RWPE2 (cell line): ENCODE results near the gene CIDEC.

ENCODE experiments used
- ATAC-seq: fragments of 200-7000 bp; cut with Tn5 transposase; 3 replicates; pipeline ENCODE4 v1.9.1; 2021; ENCODE audit warnings: low read depth
- DNase-seq: peaks from one replicate; pipeline ENCODE4 v3.0.0-alpha.2; 2020; ENCODE audit warnings: low spot score
- H3K27ac ChIP-seq: fragments of 450-650 bp; 2 replicates; pipeline ENCODE4 v1.5.1; 2017; ENCODE audit warnings: mild to moderate bottlenecking; ENCODE audit not compliant: poor library complexity, severe bottlenecking
- H3K27me3 ChIP-seq: fragments of 250-450 bp; sonication (Bioruptor Pico); 2 replicates; pipeline ENCODE4 v1.5.1; 2021; ENCODE audit warnings: mild to moderate bottlenecking, moderate library complexity; ENCODE audit not compliant: insufficient read depth, poor library complexity, severe bottlenecking
- H3K36me3 ChIP-seq: fragments of 250-450 bp; sonication (Bioruptor Pico); 2 replicates; pipeline ENCODE4 v1.5.1; 2020; ENCODE audit warnings: low read depth, mild to moderate bottlenecking, moderate library complexity
- H3K4me1 ChIP-seq: fragments of 250-450 bp; sonication (Bioruptor Pico); 2 replicates; pipeline ENCODE4 v1.5.1; 2021; ENCODE audit warnings: mild to moderate bottlenecking, moderate library complexity; ENCODE audit not compliant: insufficient read depth, poor library complexity, severe bottlenecking
- H3K4me3 ChIP-seq: fragments of 250-450 bp; sonication (Bioruptor Pico); 2 replicates; pipeline ENCODE4 v1.5.1; 2021; ENCODE audit warnings: mild to moderate bottlenecking, moderate library complexity; ENCODE audit not compliant: severe bottlenecking
- H3K9me3 ChIP-seq: fragments of 250-450 bp; sonication (Bioruptor Pico); 2 replicates; pipeline ENCODE4 v1.5.1; 2021; ENCODE audit warnings: mild to moderate bottlenecking, moderate library complexity; ENCODE audit not compliant: severe bottlenecking
- TF ChIP-seq, protein P1 (sequence below): fragments of 450-650 bp; IDR thresholded peaks from one replicate; pipeline ENCODE4 v1.5.1; 2017; ENCODE audit warnings: mild to moderate bottlenecking, moderate library complexity; ENCODE audit not compliant: poor library complexity, severe bottlenecking

CIDEC gene

DNA sequence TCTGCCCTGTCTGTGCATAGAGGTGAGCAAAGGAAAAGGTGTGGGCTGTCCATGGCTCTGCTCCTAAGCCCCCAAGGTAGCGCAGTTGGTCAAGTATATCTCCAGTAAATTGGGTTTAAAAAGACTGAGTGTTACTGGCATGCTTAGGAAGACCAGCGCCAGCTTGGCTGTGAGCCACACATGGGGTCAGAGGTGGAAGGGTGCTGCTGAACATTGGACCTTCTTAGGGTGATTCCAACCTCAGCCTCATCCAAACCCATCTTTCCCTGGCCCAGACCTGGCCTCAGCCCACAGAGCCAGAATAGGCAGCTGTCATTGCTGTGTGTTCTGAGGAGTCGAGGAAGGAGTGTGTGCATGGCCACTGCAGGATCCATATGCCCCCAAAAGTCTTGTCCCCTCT, 28.2 kb upstream of the CIDEC start:
- H3K4me1 ChIP-seq: peaks cover 8% of the 10 kb centered on the region
- TF ChIP-seq, protein P1, sequence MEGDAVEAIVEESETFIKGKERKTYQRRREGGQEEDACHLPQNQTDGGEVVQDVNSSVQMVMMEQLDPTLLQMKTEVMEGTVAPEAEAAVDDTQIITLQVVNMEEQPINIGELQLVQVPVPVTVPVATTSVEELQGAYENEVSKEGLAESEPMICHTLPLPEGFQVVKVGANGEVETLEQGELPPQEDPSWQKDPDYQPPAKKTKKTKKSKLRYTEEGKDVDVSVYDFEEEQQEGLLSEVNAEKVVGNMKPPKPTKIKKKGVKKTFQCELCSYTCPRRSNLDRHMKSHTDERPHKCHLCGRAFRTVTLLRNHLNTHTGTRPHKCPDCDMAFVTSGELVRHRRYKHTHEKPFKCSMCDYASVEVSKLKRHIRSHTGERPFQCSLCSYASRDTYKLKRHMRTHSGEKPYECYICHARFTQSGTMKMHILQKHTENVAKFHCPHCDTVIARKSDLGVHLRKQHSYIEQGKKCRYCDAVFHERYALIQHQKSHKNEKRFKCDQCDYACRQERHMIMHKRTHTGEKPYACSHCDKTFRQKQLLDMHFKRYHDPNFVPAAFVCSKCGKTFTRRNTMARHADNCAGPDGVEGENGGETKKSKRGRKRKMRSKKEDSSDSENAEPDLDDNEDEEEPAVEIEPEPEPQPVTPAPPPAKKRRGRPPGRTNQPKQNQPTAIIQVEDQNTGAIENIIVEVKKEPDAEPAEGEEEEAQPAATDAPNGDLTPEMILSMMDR: no peak
- H3K9me3 ChIP-seq: no peaks in the 10 kb centered on the region
- no peak overlapping the region for H3K4me3 ChIP-seq
- no peaks in the 10 kb centered on the region for H3K36me3 ChIP-seq
- no peaks in the 10 kb centered on the region for H3K27me3 ChIP-seq
- DNase-seq (no peak), ATAC-seq (no peak)
- no peak overlapping the region for H3K27ac ChIP-seq

DNA sequence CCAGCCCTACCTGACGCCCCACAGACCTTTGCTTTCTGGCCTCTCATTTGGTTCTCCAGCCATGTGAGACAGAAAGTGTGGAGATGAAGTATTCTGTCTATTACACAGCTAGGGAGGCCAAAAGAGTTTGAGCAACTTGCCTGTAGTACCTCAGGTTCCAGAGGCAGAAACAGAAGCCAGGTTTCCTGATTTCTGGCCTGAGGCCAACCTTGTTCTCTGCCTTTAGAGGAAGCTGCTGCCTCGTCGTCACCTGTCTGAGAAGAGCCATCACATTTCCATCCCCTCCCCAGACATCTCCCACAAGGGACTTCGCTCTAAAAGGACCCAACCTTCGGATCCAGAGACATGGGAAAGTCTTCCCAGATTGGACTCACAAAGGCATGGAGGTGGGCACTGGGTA, 26.4 kb upstream of the CIDEC start:
- H3K9me3 ChIP-seq: no peaks in the 10 kb centered on the region
- TF ChIP-seq, protein P1: no peak

DNA sequence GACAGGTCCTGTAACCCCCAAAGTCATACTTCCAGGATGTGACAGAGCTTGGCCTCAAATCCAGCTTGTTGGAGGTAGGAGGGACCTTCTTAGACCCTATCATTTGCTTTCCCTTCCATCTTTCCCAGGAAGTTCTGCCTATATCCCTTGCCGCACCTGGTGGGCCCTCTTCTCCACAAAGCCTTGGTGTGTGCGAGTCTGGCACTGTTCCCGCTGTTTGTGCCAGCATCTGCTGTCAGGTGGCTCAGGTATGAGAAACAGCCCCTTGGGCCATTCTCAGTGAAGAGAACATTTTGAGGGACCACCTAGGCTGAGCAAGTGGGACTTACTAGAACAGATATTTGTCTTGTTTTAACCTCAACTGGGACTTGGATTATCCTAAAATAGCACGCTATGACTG, 23.9 kb upstream of the CIDEC start:
- Histone ChIP-seq H3K4me3 (no peak overlapping the region), H3K36me3 (no peaks in the 10 kb centered on the region)

More for the DNA sequence above, 26.4 kb upstream of the CIDEC start:
- Histone ChIP-seq H3K4me3 (no peak overlapping the region), H3K27me3 (no peaks in the 10 kb centered on the region), H3K27ac (no peak overlapping the region), H3K4me1 (peaks cover 11% of the 10 kb centered on the region), H3K36me3 (no peaks in the 10 kb centered on the region)
- ATAC-seq (no peak), DNase-seq (no peak)

DNA sequence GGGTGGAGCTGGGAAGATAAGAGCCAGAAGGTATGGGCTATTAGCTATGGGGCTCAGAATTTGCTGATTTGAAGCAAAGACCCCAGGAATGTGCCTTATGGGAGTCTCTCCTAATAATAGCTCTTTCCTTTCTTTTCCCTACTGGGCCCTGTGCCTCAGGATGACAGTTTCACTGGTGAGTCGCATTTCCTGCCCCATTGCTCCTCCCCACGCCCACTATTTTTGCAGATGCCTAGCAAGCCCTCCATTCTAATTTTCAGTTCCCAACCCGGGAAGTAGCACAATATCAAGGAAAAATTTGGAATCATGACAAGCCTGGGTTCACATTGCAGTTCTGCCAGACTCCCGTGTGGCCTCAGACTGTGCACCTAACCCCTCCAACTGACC, 23.2 kb upstream of the CIDEC start:
- TF ChIP-seq, protein P1: no peak
- ATAC-seq: peak; percentile 47
- peak overlapping the region; percentile 51 for H3K27ac ChIP-seq
- no peaks in the 10 kb centered on the region for H3K27me3 ChIP-seq
- H3K9me3 ChIP-seq: no peaks in the 10 kb centered on the region
- H3K4me1 ChIP-seq: peaks cover 25% of the 10 kb centered on the region
- DNase-seq: no peak
- no peaks in the 10 kb centered on the region for H3K36me3 ChIP-seq
- H3K4me3 ChIP-seq: peak overlapping the region; percentile 16

More for the DNA sequence above, 23.9 kb upstream of the CIDEC start:
- Histone ChIP-seq H3K9me3 (no peaks in the 10 kb centered on the region), H3K27me3 (no peaks in the 10 kb centered on the region), H3K27ac (peak overlapping the region; percentile 51), H3K4me1 (peaks cover 18% of the 10 kb centered on the region)
- TF ChIP-seq, protein P1: no peak
- DNase-seq: no peak
- ATAC-seq: no peak

DNA sequence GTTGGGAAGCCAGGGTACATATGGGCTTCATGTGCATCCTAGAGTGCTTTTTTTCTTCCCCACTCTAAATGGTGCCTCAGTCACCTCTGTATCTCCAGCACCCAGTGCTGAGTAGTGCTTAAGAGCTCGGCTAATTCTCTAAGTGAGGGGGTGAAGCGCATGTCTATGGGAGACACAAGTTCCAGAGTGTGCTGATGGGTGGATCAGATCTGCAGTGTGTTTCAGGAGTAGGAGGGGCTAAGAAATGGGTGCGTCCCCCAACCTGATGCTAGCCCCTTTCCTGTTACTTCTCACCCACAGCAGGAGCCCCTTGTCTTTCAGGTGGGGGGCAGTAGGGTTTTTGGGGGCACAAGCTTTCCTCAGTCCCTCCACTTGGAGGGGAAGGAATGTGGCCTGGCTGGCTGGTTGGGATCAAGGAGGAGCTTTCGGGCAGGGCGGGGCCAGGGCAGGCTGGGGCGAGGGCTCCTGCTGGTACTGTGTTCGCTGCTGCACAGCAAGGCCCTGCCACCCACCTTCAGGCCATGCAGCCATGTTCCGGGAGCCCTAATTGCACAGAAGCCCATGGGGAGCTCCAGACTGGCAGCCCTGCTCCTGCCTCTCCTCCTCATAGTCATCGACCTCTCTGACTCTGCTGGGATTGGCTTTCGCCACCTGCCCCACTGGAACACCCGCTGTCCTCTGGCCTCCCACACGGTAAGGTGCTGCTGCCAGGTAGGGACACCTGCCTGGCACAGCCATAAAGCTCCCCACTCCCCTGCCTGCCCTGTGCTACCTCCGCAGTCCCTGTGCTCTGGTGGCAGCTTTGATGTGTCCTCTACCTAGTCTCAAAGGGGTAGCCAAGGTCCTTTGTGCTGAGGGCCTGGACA, 22.6 kb upstream of the CIDEC start, which contains the start of gene IL17RE:
Gene IL17RE (plus strand): TSS at position 477 of the 866 bp plus-strand sequence. CDS start 85 bp downstream, at position 562.
- DNase-seq: no peak
- peak within 1 kb of the TSS; percentile 16 for H3K4me3 ChIP-seq

More for the DNA sequence above, 22.6 kb upstream of the CIDEC start, which contains the start of gene IL17RE:
- Histone ChIP-seq H3K27me3 (no peaks in the 10 kb centered on the region), H3K36me3 (no peaks in the 10 kb centered on the region), H3K9me3 (no peaks in the 10 kb centered on the region), H3K4me1 (peaks cover 31% of the 10 kb centered on the region), H3K27ac (peak within 1 kb of the TSS; percentile 51)
- TF ChIP-seq, protein P1: no peak
- ATAC-seq: peak; percentile 69
